Kidney epithelial cell (primary cell): Measurements from ENCODE around the gene PPP6R1. TPM values are rescaled to one million over a fixed set of nuclear protein-coding genes. Genes with fewer than 3 reads are reported as not detected.
A peak's percentile ranks its signal among the peaks of the same experiment; 100 is the strongest.

Experiments
- DNase-seq: peaks from one replicate; pipeline ENCODE4 v3.0.0-alpha.2; 2010; ENCODE audit warnings: low read depth
- H3K27me3 ChIP-seq: 2 replicates; pipeline ENCODE4 v1.6.0; 2011; ENCODE audit warnings: low read length; ENCODE audit not compliant: control insufficient read depth, insufficient read depth
- H3K36me3 ChIP-seq: 2 replicates; pipeline ENCODE4 v1.5.1; 2011; ENCODE audit warnings: low read length; ENCODE audit not compliant: control insufficient read depth, insufficient read depth
- H3K4me3 ChIP-seq: 2 replicates; pipeline ENCODE4 v1.5.1; 2011; ENCODE audit warnings: low read depth, mild to moderate bottlenecking, control low read depth, low read length
- CTCF ChIP-seq: IDR thresholded peaks from 2 replicates; pipeline ENCODE4 v1.5.1; 2011; ENCODE audit warnings: mild to moderate bottlenecking, moderate library complexity, low read length, control low read depth, inconsistent platforms; ENCODE audit not compliant: insufficient read depth, poor library complexity, severe bottlenecking
- total RNA-seq: library from RNA; depleted of rRNA; stranded (reverse); fragments of >200 nt; gene quantifications from 2 replicates; pipeline ENCODE4 v1.2.3, GENCODE V29; 2015

The PPP6R1 gene
- total RNA-seq, 1 donor from 2014 or later = 41.5 TPM

- no peak for DNase-seq
- H3K4me3 ChIP-seq = peak overlapping the region; percentile 90
- no peaks in the 10 kb centered on the region for H3K36me3 ChIP-seq
- TF ChIP-seq CTCF = no peak
- no peaks in the 10 kb centered on the region for H3K27me3 ChIP-seq
Measured at GRCh38 chr19:55257461-55258420, 1.1 kb downstream of the PPP6R1 start.

DNA sequence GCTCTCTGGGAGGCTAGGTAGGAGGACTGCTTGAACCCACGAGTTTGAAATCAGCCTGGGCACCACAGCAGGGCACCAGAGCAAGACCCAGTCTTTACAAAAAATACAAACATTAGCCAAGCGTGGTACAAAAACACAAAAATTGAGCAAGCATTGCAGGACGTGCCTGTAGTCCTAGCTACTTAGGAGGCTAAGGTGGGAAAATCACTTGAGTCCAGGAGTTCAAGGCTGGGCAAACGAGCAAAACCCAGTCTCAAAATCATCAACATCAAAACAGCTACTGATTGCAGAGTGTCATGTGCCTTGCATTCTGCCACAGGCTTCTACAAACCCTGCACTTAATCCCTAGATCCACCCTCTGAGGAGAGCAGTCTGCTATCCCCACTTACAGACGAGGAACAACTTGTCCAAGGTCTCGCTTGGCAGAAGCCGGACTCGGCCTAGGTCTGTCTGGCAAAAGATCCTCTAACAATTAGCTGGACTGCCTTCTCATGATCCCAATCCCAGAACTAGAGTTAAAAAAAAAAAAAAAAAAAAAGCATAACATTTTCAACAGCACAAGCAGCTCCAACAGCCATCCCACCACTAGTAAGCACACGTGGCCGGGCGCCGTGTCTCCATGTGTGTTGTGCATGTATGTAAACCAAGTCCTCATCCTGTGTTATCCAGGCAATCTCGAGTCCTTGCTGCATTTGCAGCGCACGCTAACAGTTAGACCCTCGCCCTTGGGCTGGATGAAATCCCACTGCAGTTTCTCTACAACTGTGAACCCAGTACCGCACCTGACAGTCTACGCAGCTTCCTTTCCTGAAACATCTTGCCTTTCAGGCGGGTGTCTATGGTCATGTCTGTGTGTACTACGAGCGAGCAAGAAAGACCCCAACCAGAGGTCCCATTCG is 2.0 kb downstream of the PPP6R1 start:
- Histone ChIP-seq H3K27me3 (no peaks in the 10 kb centered on the region), H3K4me3 (peak overlapping the region; percentile 90), H3K36me3 (no peaks in the 10 kb centered on the region)
- TF ChIP-seq CTCF = no peak
- no peak for DNase-seq

DNA sequence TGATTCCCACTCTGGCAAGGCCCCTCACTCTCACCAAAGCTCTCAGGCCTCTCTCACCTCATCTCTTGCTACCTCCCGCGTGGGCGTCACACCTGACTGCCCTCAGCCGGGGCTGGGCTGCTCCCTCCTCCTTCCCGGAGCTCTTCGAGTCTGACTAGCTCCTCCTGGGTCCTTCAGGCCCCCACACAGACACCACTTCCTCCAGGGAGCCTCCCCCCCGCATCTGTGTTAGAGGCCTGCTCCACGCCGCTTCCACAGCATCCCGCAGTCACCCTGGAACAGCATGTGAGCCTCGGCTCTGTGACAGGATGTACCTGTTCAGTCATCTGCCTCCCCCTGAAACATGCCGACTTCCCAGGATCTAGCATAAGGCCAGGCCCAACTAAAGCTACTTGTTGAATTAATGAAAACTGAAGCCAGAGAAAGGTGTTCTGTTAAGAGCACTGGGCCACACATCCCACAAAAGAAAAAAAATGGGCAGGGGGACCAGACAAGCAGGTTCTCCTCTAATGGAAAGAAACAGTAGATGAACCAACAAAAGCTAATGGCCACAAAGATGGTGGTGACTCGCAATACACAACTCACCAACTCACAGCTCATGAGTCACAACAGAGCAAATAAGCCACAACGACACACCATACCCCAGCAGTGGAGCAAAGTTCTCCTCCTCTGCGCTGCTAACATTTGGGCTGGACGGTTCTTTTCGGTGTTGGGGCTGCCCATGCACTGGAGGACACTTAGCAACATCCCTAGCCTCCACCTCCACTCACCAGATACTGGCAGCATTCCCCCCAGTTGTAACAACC is 3.0 kb downstream of the PPP6R1 start:
- Histone ChIP-seq H3K36me3 (no peaks in the 10 kb centered on the region), H3K4me3 (peak overlapping the region; percentile 10), H3K27me3 (no peaks in the 10 kb centered on the region)
- no peak for DNase-seq
- TF ChIP-seq CTCF = no peak

DNA sequence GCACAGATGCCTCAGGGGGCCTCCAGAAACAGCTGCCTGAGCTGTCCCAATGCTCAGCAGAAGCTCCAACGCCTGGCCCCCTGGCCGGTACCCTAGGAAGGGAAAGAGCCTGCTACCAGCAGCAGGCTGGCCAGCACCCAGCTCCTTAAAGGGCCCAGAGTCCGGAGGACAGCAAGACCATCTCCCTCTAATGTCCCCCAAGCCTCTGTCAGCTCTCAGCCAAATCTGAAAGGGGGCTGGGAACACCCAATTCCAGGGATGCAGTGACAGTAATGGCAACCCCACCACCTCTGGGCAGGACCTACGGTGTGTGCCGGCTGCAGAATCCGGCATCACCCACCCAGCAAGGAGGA is 4.2 kb downstream of the PPP6R1 start:
- DNase-seq = no peak
- no peaks in the 10 kb centered on the region for H3K27me3 ChIP-seq
- no peak overlapping the region for H3K4me3 ChIP-seq
- no peaks in the 10 kb centered on the region for H3K36me3 ChIP-seq
- no peak for TF ChIP-seq CTCF

DNA sequence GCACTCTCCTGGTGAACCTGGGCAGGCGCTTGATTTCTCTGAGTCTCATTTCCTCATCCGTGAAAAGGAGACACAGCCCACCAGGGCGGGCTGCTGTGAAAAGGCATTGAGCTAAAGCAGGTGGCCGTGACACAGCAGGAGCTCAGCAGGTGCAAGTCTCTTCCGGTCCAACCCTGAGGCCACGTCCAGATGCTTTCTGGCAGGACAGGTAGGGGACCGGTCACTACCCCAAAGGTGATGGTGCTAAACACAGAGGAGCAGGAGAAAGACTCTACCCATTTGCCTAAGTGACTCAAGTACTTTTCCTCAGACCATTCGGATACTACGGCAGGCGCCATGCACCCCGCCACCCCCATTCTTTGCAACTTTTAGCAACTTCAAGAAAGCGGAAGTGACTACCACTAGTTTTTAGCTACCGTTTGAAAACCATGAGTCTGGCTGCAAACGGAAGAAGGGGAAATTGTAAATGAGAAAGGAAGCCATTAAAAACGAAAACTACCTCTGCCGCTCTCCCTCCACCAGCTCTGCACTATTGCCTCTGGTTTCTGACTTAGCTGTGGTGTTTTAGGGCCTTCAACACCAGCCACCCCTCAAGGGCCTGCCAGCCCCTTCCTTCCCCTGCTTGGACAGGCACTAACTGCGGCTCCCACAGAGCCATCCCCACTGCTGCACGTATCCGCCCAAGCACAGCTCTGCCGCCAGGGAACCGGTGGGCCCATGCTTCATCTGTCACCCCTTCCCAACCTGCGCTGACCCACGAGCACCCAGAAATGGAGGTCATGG is 4.8 kb downstream of the PPP6R1 start:
- H3K27me3 ChIP-seq = no peaks in the 10 kb centered on the region
- H3K4me3 ChIP-seq = no peak overlapping the region
- TF ChIP-seq CTCF = no peak
- no peaks in the 10 kb centered on the region for H3K36me3 ChIP-seq
- no peak for DNase-seq
